Ovary (tissue), 3 donors: Measurements from ENCODE around the gene AOPEP.

Experiments
- CTCF ChIP-seq, 3 donors: fragments of 450-650 bp in 2 of 3; fragments of 200-600 bp in 1 of 3; IDR thresholded peaks; one replicate each; pipeline versions ENCODE4 v1.5.1 to v1.8.0; 2016 to 2022; ENCODE audit warnings: antibody characterized with exemption in 3 of 3, mild to moderate bottlenecking in 1 of 3
- EP300 ChIP-seq: sonication (generic); formaldehyde crosslinking; IDR thresholded peaks from one replicate; pipeline ENCODE4 v1.6.1; 2017; ENCODE audit warnings: antibody characterized with exemption
- POLR2A ChIP-seq: fragments of 450-650 bp; IDR thresholded peaks from one replicate; pipeline ENCODE4 v1.6.1; 2017; ENCODE audit warnings: antibody characterized with exemption, mild to moderate bottlenecking, moderate library complexity
- donor health status: DM: no; HTN: no; CAD: no.

GRCh38 chr9:94812343-94812742 lies 85.8 kb downstream of the AOPEP start:
- TF ChIP-seq CTCF (IDR thresholded peaks at IDR 0.05) (no peak), POLR2A (no peak), EP300 (no peak)
